Right lobe of liver (tissue), 4 donors: ENCODE measurements around the gene LRRC45.

Experiments used
- CTCF ChIP-seq, 4 donors: fragments of 200-600 bp in 3 of 4; fragments of 450-650 bp in 1 of 4; IDR thresholded peaks; one replicate each; pipeline versions ENCODE4 v1.5.1 to v1.8.0; 2016 to 2022; ENCODE audit warnings: antibody characterized with exemption in 4 of 4, mild to moderate bottlenecking in 2 of 4
- POLR2A ChIP-seq: fragments of 450-650 bp; IDR thresholded peaks from one replicate; pipeline ENCODE4 v1.6.1; 2017; ENCODE audit warnings: antibody characterized with exemption, mild to moderate bottlenecking
- donor health status: DM: no; HTN: no; CAD: no.
- donor health status: DM: no; HTN: no; CAD: no.
- donor health status: DM: no; HTN: yes; CAD: no.

GRCh38 chr17:82048571-82048971 is 25.5 kb downstream of the LRRC45 start:
- no peak for TF ChIP-seq CTCF (IDR thresholded peaks at IDR 0.05)
- no peak for TF ChIP-seq POLR2A
